WTC11 (cell line): ENCODE data around the gene SARDH.

Experiments used
- ATF1 ChIP-seq: sonication (generic); formaldehyde crosslinking; IDR thresholded peaks from 2 replicates; pipeline ENCODE4 v1.8.1; 2023; ENCODE audit warnings: mild to moderate bottlenecking, moderate library complexity, missing genetic modification reagents
- TF ChIP-seq, protein P1 (sequence below): fragments of 200-600 bp; IDR thresholded peaks from 2 replicates; pipeline ENCODE4 v1.8.0; 2022; ENCODE audit warnings: antibody characterized with exemption

- TF ChIP-seq, protein P1, sequence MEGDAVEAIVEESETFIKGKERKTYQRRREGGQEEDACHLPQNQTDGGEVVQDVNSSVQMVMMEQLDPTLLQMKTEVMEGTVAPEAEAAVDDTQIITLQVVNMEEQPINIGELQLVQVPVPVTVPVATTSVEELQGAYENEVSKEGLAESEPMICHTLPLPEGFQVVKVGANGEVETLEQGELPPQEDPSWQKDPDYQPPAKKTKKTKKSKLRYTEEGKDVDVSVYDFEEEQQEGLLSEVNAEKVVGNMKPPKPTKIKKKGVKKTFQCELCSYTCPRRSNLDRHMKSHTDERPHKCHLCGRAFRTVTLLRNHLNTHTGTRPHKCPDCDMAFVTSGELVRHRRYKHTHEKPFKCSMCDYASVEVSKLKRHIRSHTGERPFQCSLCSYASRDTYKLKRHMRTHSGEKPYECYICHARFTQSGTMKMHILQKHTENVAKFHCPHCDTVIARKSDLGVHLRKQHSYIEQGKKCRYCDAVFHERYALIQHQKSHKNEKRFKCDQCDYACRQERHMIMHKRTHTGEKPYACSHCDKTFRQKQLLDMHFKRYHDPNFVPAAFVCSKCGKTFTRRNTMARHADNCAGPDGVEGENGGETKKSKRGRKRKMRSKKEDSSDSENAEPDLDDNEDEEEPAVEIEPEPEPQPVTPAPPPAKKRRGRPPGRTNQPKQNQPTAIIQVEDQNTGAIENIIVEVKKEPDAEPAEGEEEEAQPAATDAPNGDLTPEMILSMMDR, result no peak
- no peak for TF ChIP-seq ATF1
Measured at GRCh38 chr9:133621725-133622267, 116.4 kb downstream of the SARDH start.
